A673 (cell line): Measurements from ENCODE around the gene GDF15.
A peak's percentile ranks its signal among the peaks of the same experiment; 100 is the strongest.

Experiments used
- EZH2 ChIP-seq: fragments of 200-600 bp; sonication (generic); IDR thresholded peaks from 2 replicates; pipeline ENCODE4 v1.6.1; 2017; ENCODE audit warnings: borderline replicate concordance, low read depth, mild to moderate bottlenecking, mixed read lengths, antibody characterized with exemption, low read length; ENCODE audit not compliant: poor library complexity, severe bottlenecking
- TF ChIP-seq, protein P1 (sequence below): fragments of 300-800, 200-600 bp; sonication (generic); conservative IDR thresholded peaks from 2 replicates; pipeline ENCODE4 v1.5.1; 2017; ENCODE audit warnings: low read depth, mild to moderate bottlenecking, antibody characterized with exemption, low read length, moderate library complexity, mixed read lengths

DNA sequence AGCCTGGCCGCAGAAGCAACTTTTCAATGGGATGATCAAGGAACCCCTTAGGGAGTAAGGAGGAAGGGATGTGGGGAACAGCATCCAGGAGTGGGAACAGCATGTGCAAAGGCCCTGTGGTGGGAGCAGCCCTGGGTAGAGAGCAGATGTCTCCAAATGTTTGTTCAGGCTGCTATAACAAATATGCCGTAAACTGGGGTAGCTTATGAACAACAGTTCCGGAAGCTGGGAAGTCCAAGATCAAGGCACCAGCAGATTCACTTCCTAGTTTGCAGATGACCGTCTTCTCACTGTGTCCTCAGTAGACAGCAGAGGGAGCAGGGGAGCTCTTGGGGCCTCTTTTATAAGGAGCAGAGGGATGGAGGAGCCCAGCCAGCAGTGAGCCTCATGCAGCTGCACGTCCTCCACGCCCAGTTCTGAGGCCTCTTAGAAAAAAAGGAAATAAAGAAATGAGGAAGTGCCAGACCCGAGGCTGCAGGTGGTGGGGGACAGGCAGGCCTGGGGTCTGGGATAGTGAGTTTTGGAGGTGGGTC, 15.7 kb downstream of the GDF15 start:
- TF ChIP-seq, protein P1, sequence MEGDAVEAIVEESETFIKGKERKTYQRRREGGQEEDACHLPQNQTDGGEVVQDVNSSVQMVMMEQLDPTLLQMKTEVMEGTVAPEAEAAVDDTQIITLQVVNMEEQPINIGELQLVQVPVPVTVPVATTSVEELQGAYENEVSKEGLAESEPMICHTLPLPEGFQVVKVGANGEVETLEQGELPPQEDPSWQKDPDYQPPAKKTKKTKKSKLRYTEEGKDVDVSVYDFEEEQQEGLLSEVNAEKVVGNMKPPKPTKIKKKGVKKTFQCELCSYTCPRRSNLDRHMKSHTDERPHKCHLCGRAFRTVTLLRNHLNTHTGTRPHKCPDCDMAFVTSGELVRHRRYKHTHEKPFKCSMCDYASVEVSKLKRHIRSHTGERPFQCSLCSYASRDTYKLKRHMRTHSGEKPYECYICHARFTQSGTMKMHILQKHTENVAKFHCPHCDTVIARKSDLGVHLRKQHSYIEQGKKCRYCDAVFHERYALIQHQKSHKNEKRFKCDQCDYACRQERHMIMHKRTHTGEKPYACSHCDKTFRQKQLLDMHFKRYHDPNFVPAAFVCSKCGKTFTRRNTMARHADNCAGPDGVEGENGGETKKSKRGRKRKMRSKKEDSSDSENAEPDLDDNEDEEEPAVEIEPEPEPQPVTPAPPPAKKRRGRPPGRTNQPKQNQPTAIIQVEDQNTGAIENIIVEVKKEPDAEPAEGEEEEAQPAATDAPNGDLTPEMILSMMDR = 0 out of 2 replicates have a peak, but pooled peaks have one; percentile 35
- no peak for TF ChIP-seq EZH2
